HG03066 (cell line): ENCODE data around the gene TVP23B.
"Not testable (repeated sequence)": the region's sequence is repeated elsewhere in the genome, so short reads cannot be mapped to it uniquely, and the experiment has no call there.

Source experiments
- ATAC-seq: cut with Tn5 transposase; IDR thresholded peaks from one replicate; pipeline ENCODE4 v1.9.1; 2021; ENCODE audit warnings: low read depth; ENCODE audit not compliant: unreplicated experiment

Gene TVP23B

GRCh38 chr17:18786890-18787289 is 5.9 kb downstream of the TVP23B start:
- not testable (repeated sequence) for ATAC-seq

DNA sequence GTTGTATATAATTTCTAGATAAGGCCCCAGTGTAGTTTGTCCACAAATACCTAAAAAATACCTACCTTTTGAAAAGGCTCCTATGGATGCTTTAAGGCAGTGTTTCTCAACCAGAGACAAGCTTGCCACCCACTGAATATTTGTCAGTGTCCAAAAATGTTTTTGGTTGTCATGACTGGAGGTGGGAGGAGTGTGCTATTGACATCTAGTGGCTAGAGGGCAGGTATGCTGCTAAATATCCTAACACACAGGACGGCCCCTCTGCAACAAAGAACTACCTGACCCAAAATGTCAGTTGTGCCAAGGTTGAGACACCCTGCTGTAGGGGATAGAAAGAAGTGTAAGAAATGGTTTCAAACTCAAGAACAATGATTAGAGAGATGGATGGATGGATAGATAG is 10.4 kb downstream of the TVP23B start:
- not testable (repeated sequence) for ATAC-seq

DNA sequence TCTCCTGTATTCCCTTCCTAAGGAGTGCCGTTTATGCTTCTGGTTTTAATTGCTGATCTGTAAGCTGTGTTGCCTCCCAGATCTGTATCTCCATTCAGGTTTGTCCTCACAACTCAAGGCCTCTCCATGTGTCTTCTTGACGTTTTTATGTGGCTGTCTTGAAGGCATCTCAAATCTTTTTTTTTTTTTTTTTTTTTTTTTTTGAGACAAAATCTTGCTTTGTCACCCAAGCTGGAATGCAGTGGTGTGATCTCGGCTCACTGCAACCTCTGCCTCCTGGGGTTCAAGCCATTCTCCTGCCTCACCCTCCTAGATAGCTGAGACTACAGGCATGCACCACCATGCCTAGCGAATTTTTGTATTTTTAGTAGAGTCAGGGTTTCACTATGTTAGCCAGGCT is 13.9 kb downstream of the TVP23B start:
- ATAC-seq: not testable (repeated sequence)

GRCh38 chr17:18796887-18797286 is 15.9 kb downstream of the TVP23B start:
- not testable (repeated sequence) for ATAC-seq

DNA sequence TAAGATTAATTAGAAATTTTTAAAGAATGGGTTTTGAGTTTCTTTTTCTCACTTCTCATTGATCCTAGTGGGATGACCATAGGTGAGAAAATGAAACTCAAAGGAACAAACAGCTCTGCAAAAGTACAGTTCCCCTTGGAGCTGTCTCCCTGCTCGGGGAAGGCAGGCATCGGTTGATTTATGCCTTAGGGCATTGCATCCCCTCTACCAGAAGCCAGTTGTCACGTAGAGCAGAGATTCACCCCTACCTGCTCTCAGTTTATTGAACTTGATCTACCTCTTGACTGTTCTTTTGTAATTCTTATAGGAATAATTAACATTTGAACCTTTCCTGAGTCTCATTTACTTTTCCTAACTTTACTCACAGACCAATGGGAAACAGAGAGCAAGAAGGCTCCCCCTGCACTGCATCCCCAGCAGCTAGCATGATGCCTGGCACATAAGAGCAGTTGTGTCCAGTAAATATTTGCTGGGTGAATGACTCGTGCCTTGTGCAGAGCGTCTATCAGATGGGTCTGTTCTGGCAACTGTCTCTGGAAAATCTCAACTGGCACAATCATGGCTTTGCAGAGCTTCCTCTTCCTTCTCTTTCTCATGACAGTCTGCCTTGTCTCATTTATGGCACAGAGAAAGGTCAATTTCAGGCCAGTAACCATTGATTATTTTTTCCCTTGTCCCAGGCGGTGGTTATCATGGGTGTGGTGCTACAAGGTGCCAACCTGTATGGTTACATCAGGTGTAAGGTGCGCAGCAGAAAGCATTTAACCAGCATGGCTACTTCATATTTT is 22.7 kb downstream of the TVP23B start:
- not testable (repeated sequence) for ATAC-seq

GRCh38 chr17:18815924-18816323 is 34.9 kb downstream of the TVP23B start:
- ATAC-seq: not testable (repeated sequence)

- ATAC-seq: not testable (repeated sequence)
Observed at GRCh38 chr17:18816489-18817371, 35.7 kb downstream of the TVP23B start.

GRCh38 chr17:18821430-18821829 is 40.4 kb downstream of the TVP23B start:
- ATAC-seq: not testable (repeated sequence)

DNA sequence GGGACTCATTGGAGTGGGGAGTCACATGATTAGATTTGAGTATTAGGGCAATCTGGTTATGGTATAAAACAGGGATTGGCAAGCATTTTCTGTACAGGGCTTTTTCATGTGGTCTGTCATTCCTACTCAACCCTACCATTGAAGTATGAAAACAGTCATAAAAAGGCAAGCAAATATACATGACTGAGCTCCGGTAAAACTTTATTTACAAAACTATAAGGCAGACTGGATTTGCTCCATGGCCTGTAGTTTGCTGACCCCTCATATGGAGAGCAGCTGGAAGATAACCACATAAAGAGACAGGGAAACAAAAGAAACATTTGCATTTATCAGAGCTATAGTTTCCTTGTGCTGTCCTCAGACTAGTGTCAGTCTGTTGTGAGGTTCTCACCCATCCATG is 46.6 kb downstream of the TVP23B start:
- not testable (repeated sequence) for ATAC-seq

- no peak for ATAC-seq
Observed at GRCh38 chr17:18848501-18848900, 67.5 kb downstream of the TVP23B start.

- no peak for ATAC-seq
Observed at GRCh38 chr17:18850679-18851078, 69.7 kb downstream of the TVP23B start.

- ATAC-seq: no peak
Observed at GRCh38 chr17:18851201-18851600, 70.2 kb downstream of the TVP23B start.

GRCh38 chr17:18854956-18855355 is 74.0 kb downstream of the TVP23B start:
- ATAC-seq: no peak

DNA sequence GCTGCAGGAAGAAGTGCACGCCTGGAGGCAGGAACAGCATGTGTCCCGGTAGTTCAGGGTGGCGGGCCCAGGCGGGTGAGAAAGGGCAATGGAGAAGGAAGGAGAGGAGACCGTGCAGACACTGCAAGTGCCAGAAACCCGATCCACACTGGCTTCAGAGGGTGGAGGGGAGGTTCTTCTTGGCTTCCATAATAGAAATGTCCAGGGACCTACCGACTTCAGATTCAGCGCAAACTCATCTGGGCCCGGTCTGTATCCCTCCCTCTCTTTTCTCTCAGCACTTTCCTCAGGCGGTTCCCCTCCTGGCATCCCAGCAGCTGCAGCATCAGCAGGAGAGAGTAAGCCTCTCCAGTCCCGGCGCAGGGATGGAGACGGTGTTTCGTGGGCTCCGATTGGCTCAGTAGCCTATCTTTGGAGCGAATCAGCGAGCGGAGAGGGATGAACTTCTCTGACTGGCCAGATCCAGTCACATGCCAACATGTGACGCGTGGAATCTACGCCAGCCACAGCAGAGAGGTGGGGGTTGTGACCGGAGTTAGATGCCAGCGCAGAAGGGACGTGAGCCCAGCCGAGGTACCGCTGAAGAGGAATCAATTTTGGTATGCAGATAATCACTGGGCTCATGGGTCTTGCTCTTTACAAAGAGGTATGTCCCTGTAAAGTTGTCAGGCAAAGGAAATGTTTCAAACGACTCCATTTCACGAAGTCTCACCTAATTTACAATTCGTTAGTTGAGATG is 75.0 kb downstream of the TVP23B start:
- peak; percentile 66 for ATAC-seq
